ENCODE results near the gene STUM. TPM values are rescaled to one million over a fixed set of nuclear protein-coding genes. Genes with fewer than 3 reads are reported as not detected.

STUM gene
- total RNA-seq, 1 donor from 2014 or later, result 3.0 TPM

DNA sequence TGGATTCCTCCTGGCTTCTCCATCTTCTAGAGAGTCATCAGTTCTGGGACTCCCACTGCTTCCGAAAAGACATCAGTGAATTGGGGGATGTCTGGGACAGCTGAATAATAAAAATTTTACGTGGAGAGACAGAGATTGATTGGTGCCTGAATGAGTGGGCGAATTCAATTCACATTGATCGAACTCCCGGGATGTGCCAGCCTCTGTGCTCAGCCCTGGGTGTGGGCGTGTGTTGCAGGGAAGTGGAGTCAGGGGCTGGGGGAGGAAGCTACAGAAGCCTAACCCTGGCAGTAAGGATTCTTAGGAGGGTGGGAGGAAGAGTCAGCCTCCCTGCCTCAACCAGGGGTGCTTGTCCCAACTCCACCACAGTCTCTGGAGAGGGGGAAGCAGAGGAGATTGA is 18.0 kb upstream of the STUM start:
- no peak overlapping the region for H3K4me3 ChIP-seq
- TF ChIP-seq, protein P1, sequence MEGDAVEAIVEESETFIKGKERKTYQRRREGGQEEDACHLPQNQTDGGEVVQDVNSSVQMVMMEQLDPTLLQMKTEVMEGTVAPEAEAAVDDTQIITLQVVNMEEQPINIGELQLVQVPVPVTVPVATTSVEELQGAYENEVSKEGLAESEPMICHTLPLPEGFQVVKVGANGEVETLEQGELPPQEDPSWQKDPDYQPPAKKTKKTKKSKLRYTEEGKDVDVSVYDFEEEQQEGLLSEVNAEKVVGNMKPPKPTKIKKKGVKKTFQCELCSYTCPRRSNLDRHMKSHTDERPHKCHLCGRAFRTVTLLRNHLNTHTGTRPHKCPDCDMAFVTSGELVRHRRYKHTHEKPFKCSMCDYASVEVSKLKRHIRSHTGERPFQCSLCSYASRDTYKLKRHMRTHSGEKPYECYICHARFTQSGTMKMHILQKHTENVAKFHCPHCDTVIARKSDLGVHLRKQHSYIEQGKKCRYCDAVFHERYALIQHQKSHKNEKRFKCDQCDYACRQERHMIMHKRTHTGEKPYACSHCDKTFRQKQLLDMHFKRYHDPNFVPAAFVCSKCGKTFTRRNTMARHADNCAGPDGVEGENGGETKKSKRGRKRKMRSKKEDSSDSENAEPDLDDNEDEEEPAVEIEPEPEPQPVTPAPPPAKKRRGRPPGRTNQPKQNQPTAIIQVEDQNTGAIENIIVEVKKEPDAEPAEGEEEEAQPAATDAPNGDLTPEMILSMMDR (IDR thresholded peaks at IDR 0.05), result no peak
- DNase-seq (ENCODE audit: low spot score in 2 of 2), result no peak
- no peaks in the 10 kb centered on the region for H3K9me3 ChIP-seq
- intact Hi-C loops (cut with DNase I), result no loop called here
- H3K27ac ChIP-seq, result no peak overlapping the region
- H3K27me3 ChIP-seq, result no peaks in the 10 kb centered on the region
- H3K36me3 ChIP-seq, result no peaks in the 10 kb centered on the region
- no peaks in the 10 kb centered on the region for H3K4me1 ChIP-seq

DNA sequence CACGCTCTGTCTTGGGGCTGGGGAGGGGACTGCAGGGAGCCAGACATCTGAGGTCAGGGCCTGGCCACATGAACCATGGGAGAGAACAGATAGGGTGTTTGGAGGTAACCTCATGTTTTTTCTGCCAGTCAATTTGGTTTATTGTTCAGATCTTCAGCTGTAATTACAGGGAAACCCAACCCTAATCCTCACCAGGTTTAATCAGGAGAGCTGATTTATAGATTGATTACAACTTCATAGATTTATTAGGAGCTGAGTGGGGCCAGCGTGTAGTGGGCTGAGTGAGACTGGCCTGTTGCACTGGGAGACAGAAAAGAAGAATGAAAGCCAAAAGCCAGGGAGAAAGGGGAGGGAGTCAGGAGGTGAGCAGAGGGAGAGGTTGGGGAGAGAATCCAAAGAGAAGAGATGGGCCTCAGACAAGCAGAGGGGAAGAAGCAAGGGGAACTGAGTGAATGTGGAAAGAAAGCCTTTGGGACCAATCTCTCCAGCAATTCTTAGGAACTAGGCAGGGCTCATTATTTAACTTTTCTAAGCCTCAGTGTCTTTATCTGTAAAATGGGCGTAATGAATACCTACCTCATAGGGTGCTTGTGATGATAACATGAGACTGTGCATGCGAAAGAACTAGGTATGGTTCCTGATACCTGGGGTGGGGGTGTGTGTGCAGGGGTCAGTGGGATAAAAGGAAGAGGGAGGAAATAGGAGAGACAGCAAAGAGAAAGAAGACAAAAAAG is 17.0 kb upstream of the STUM start:
- Histone ChIP-seq H3K27ac (no peak overlapping the region), H3K9me3 (no peaks in the 10 kb centered on the region), H3K4me1 (no peaks in the 10 kb centered on the region), H3K4me3 (no peak overlapping the region), H3K27me3 (no peaks in the 10 kb centered on the region), H3K36me3 (no peaks in the 10 kb centered on the region)
- no peak for DNase-seq (ENCODE audit: low spot score in 2 of 2)
- intact Hi-C loops (cut with DNase I), result no loop called here
- TF ChIP-seq, protein P1 (IDR thresholded peaks at IDR 0.05), result no peak

DNA sequence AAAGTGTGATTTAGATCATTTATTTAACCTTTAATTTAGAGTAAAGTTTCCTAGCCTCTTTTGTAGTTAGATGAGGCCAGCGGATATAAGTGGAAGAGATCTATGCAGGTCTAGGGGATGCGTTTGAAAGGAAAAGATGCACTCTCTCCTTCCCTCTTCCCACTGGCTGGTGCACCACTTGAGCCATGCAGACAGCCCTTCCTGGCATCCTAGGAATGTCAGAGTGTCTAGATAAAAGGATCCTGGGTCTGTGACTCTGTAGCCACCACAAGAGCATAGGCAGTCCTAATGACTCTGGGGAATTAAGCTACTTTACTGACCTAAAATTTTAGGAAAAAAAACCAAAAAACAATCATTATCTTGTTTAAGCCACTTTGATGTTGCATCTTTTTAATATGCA is 16.0 kb upstream of the STUM start:
- Histone ChIP-seq H3K4me3 (no peak overlapping the region), H3K36me3 (no peaks in the 10 kb centered on the region), H3K4me1 (no peaks in the 10 kb centered on the region), H3K27ac (no peak overlapping the region), H3K9me3 (no peaks in the 10 kb centered on the region), H3K27me3 (no peaks in the 10 kb centered on the region)
- intact Hi-C loops (cut with DNase I), result no loop called here
- TF ChIP-seq, protein P1 (IDR thresholded peaks at IDR 0.05), result no peak
- no peak for DNase-seq (ENCODE audit: low spot score in 2 of 2)

DNA sequence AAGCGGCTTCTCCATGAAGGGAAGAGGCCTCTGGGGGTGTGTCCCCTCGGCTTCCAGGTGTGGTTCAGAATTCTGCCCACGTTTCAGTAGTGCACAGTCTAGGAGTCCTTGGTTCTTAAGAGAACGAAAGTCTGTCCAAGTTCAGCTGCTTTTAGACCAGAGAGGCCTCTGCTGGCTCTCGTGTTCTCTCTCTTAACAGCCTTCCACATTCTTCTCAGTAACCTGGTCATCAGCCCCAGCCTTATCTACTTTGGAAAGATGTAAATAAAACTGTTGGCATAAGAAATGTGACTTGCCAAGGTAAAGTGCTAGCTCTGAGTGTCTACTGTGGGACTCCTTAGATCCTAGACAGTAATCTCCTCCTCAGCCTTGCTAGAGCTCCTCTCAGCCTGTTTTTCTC is 15.3 kb upstream of the STUM start:
- no peak overlapping the region for H3K4me3 ChIP-seq
- H3K27me3 ChIP-seq, result no peaks in the 10 kb centered on the region
- intact Hi-C loops (cut with DNase I), result no loop called here
- no peaks in the 10 kb centered on the region for H3K9me3 ChIP-seq
- H3K27ac ChIP-seq, result no peak overlapping the region
- TF ChIP-seq, protein P1 (IDR thresholded peaks at IDR 0.05), result no peak
- no peaks in the 10 kb centered on the region for H3K36me3 ChIP-seq
- DNase-seq (ENCODE audit: low spot score in 2 of 2), result no peak
- H3K4me1 ChIP-seq, result no peaks in the 10 kb centered on the region

DNA sequence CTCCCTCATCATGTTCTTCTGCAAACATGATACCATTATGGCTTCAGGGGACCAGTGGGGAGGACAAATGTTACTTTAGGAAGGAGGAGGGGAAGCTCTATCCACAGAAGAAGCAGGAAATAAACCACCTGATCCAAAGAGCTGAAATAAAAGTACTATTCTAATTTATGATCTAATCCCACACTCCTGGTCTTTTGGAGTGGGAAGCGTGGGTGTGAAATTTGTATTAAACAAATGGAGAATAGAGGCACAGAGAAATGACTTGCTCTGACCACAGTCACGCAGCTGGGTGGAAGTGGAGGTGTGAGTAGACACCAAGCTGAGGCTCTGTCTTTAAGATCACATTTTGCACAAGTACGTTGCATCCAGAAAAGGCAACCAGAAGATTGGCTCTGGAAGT is 14.5 kb upstream of the STUM start:
- H3K27me3 ChIP-seq, result no peaks in the 10 kb centered on the region
- intact Hi-C loops (cut with DNase I), result no loop called here
- no peaks in the 10 kb centered on the region for H3K36me3 ChIP-seq
- TF ChIP-seq, protein P1 (IDR thresholded peaks at IDR 0.05), result no peak
- H3K9me3 ChIP-seq, result no peaks in the 10 kb centered on the region
- no peak overlapping the region for H3K27ac ChIP-seq
- DNase-seq (ENCODE audit: low spot score in 2 of 2), result no peak
- no peak overlapping the region for H3K4me3 ChIP-seq
- H3K4me1 ChIP-seq, result no peaks in the 10 kb centered on the region

DNA sequence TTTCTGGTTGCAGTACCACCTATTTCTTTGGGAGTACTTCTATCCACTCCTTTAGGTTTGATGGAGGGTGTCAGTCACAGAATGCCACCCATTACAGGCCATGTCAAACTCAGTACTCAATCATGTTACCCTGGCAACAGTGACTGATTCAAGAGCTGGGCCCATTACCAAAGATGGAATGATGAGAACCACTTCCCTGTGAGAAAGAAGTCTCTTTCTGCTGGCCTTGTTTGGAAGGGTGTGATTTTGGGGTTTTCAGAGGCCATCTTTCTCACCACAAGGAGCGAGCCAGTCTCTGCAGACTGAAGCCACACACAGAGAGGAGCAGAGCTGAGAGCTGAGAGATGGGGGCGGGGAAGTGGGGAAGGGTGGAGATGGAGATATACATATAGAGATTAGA is 13.9 kb upstream of the STUM start:
- intact Hi-C loops (cut with DNase I), result no loop called here
- no peak overlapping the region for H3K27ac ChIP-seq
- no peak overlapping the region for H3K4me3 ChIP-seq
- TF ChIP-seq, protein P1 (IDR thresholded peaks at IDR 0.05), result no peak
- no peak for DNase-seq (ENCODE audit: low spot score in 2 of 2)
- no peaks in the 10 kb centered on the region for H3K36me3 ChIP-seq
- no peaks in the 10 kb centered on the region for H3K4me1 ChIP-seq
- no peaks in the 10 kb centered on the region for H3K9me3 ChIP-seq
- H3K27me3 ChIP-seq, result no peaks in the 10 kb centered on the region
